Ectodermal cell (in vitro differentiated cells): ENCODE data around the gene PEX16.

Source experiments
- H3K27ac ChIP-seq: 2 replicates; pipeline ENCODE4 v1.7.0; 2013; ENCODE audit warnings: mild to moderate bottlenecking, low read depth, low read length; ENCODE audit not compliant: insufficient read depth, poor library complexity, severe bottlenecking
- H3K27me3 ChIP-seq: 2 replicates; pipeline ENCODE4 v1.7.0; 2013; ENCODE audit warnings: mild to moderate bottlenecking, low read length; ENCODE audit not compliant: insufficient read depth, control insufficient read depth, poor library complexity, severe bottlenecking
- H3K36me3 ChIP-seq: one replicate; pipeline ENCODE4 v1.7.0; 2013; ENCODE audit warnings: low read length; ENCODE audit not compliant: control insufficient read depth, insufficient read depth
- H3K4me1 ChIP-seq: one replicate; pipeline ENCODE4 v1.7.0; 2013; ENCODE audit warnings: low read length; ENCODE audit not compliant: control insufficient read depth, insufficient read depth
- H3K4me3 ChIP-seq: 2 replicates; pipeline ENCODE4 v1.7.0; 2013; ENCODE audit warnings: low read depth, low read length, control low read depth; ENCODE audit not compliant: insufficient read depth
- H3K9me3 ChIP-seq: 2 replicates; pipeline ENCODE4 v1.7.0; 2013; ENCODE audit warnings: mild to moderate bottlenecking, low read length, moderate library complexity; ENCODE audit not compliant: control insufficient read depth
- WGBS, 2 experiments: methylation state at CpG; one replicate each; pipeline ENCODE4 v1.1.7; 2013; ENCODE audit warnings: missing lambda C conversion rate in 2 of 2; 5-methylcytosine and 5-hydroxymethylcytosine counted together

PEX16 gene

DNA sequence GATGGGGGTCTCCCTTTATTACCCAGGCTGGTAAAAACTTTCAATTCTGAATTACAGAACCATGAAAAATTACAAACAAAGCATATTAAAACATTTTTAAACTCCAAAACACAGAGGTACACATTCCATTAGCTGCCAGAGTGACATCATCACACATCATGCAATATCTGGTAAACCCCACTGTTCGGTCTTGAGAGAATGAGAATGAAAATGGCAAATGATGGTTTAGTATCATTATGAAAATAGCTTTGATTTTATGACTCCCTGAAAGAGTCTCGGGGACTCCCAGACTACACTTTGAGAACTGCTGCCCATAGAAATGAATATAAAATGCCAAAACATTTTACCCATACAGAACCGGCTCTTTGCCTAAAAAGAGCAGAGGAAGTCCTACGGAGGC, 23.6 kb upstream of the PEX16 start:
- H3K4me1 ChIP-seq, result no peaks in the 10 kb centered on the region
- H3K27ac ChIP-seq, result no peak overlapping the region
- H3K4me3 ChIP-seq, result no peak overlapping the region
- no peaks in the 10 kb centered on the region for H3K27me3 ChIP-seq
- peaks cover 16% of the 10 kb centered on the region for H3K36me3 ChIP-seq
- no peaks in the 10 kb centered on the region for H3K9me3 ChIP-seq
- 92 to 99% methylated on average over 4 of the region's 4 CpGs for WGBS, 2 experiments

- H3K36me3 ChIP-seq, result peaks cover 15% of the 10 kb centered on the region
- no peaks in the 10 kb centered on the region for H3K4me1 ChIP-seq
- WGBS, 2 experiments, result 82 to 97% methylated on average over 2 of the region's 2 CpGs
Measured at GRCh38 chr11:45939836-45940235, 22.2 kb upstream of the PEX16 start.

DNA sequence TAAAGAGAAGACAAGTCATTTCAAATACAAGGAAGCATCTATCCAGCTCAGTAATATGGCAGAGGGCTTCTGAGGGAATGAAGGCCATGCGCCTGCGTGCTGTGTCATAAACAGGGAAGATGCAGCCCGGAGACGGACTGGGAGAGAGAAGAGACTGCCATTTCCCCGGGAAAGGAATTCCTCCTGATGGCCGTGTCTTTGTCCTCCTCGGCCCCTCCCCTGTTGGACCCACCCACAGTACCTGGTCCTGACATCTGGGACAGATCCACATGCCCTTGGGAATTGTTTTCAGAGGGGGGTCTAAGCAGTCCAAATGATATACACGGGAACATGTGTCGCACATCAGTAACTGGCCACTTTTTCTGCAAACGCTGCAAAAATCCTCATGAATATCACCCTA, 20.2 kb upstream of the PEX16 start:
- 88% methylated on average over 10 of the region's 10 CpGs for WGBS, 2 experiments
- Histone ChIP-seq H3K27me3 (no peaks in the 10 kb centered on the region), H3K4me3 (no peak overlapping the region), H3K9me3 (no peaks in the 10 kb centered on the region), H3K4me1 (no peaks in the 10 kb centered on the region), H3K36me3 (peaks cover 31% of the 10 kb centered on the region), H3K27ac (no peak overlapping the region)

More at GRCh38 chr11:45939836-45940235, 22.2 kb upstream of the PEX16 start:
- no peak overlapping the region for H3K27ac ChIP-seq
- no peak overlapping the region for H3K4me3 ChIP-seq
- H3K27me3 ChIP-seq, result no peaks in the 10 kb centered on the region
- no peaks in the 10 kb centered on the region for H3K9me3 ChIP-seq

DNA sequence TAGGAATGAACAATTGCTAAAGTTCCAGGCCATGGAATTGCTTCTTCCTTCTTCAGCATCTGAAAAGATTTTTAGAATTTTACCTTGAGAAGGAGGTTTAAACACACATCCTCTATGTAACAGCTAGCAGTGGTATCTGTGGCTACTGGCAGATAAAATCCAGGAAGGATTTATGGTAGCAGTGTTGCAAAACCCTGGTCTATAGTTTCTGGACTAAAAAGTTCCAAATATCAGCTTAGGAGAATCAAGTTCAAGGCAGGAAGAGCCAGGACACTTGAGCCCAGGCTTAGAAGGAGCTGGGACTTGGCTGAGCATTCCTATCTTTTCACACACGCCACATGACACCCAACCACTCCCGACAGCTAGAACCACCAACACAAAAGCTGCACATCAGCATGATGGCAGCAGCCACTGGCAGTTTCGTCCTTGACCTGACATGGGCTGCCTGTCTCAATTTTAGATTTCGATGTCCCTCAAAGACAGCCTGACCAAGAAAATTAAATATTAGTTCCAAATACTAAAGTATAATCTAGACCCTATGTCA, 18.9 kb upstream of the PEX16 start:
- no peaks in the 10 kb centered on the region for H3K4me1 ChIP-seq
- no peaks in the 10 kb centered on the region for H3K27me3 ChIP-seq
- no peak overlapping the region for H3K27ac ChIP-seq
- H3K9me3 ChIP-seq, result no peaks in the 10 kb centered on the region
- H3K4me3 ChIP-seq, result no peak overlapping the region
- peaks cover 31% of the 10 kb centered on the region for H3K36me3 ChIP-seq
- WGBS, 2 experiments, result 92 to 96% methylated on average over 4 of the region's 4 CpGs

GRCh38 chr11:45935349-45936064, 17.8 kb upstream of the PEX16 start:
- Histone ChIP-seq H3K27ac (no peak overlapping the region), H3K4me3 (no peak overlapping the region), H3K27me3 (no peaks in the 10 kb centered on the region), H3K4me1 (no peaks in the 10 kb centered on the region), H3K9me3 (no peaks in the 10 kb centered on the region), H3K36me3 (peaks cover 31% of the 10 kb centered on the region)
- 92 to 97% methylated on average over 8 of the region's 8 CpGs for WGBS, 2 experiments

GRCh38 chr11:45934580-45935318, 17.1 kb upstream of the PEX16 start:
- Histone ChIP-seq H3K4me1 (no peaks in the 10 kb centered on the region), H3K4me3 (no peak overlapping the region), H3K9me3 (no peaks in the 10 kb centered on the region), H3K27me3 (no peaks in the 10 kb centered on the region), H3K27ac (no peak overlapping the region), H3K36me3 (peaks cover 31% of the 10 kb centered on the region)
- 95% methylated on average over 12 of the region's 12 CpGs for WGBS, 2 experiments

GRCh38 chr11:45933846-45934579, 16.3 kb upstream of the PEX16 start:
- Histone ChIP-seq H3K36me3 (peaks cover 31% of the 10 kb centered on the region), H3K4me1 (no peaks in the 10 kb centered on the region), H3K9me3 (no peaks in the 10 kb centered on the region), H3K4me3 (no peak overlapping the region), H3K27me3 (no peaks in the 10 kb centered on the region), H3K27ac (no peak overlapping the region)
- 95% methylated on average over 21 of the region's 21 CpGs for WGBS, 2 experiments

DNA sequence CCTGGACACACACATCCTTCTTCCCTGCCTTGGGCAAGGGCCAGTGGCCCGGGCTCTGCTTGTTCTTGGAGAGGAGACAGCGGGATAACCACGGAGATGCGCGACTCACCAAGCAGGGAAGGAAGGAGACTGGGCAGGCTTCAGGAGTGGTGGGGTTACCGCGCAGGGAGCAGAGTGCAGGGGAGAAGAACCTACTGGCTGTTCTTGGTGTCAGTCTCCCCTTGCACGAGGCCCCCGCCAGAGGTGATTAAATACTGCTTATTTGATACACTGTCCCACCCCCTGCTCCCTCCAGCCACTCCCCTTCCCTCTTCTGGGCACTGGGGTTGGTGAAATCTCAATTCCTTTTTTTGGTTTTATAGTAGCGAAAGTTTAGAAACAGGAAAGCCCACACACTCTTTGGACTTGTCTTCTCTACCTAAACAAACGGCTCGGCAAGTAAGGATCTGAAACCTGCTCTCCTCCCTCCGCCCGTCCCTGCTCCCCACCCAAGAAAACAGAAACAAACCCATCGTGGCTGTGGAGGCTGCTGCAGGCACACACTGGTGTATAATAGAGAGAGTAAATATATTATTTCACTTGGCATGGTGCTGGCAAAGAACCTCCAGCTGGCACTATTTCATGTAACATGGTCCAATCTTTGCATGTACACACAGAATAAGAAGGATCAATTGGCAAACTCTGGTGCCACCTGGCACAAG, 15.6 kb upstream of the PEX16 start:
- Histone ChIP-seq H3K27ac (no peak overlapping the region), H3K27me3 (no peaks in the 10 kb centered on the region), H3K4me1 (no peaks in the 10 kb centered on the region), H3K9me3 (no peaks in the 10 kb centered on the region), H3K4me3 (no peak overlapping the region), H3K36me3 (peaks cover 31% of the 10 kb centered on the region)
- WGBS, 2 experiments, result 92 to 93% methylated on average over 13 to 15 of the region's 15 CpGs

DNA sequence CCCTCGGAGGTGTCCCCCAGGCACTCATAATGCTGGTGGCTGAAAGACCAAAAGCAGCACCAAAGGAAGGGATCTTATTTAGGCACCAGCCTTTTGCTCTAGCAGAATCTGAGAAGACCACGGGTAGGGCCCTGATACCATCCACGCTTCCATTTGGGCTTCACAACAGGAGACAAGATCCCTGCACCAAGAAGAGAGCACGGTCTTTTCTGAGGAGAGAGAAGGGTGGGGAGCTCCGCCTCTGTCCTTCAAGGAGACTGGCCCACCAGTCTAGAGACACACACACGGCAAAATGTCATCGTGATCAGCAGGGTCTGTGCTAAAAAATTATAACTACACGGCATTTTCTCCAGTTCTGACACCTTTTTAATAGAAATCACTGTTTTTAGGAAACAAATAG, 14.5 kb upstream of the PEX16 start:
- Histone ChIP-seq H3K4me3 (no peak overlapping the region), H3K27me3 (no peaks in the 10 kb centered on the region), H3K27ac (no peak overlapping the region), H3K36me3 (peaks cover 31% of the 10 kb centered on the region), H3K4me1 (no peaks in the 10 kb centered on the region), H3K9me3 (no peaks in the 10 kb centered on the region)
- 91 to 95% methylated on average over 8 of the region's 8 CpGs for WGBS, 2 experiments
